Regular cardiac myocyte (primary cell): ENCODE data around the gene GOLGB1. TPM values are rescaled to one million over a fixed set of nuclear protein-coding genes. Genes with fewer than 3 reads are reported as not detected.

Experiments
- total RNA-seq: library from RNA; depleted of rRNA; stranded (reverse); fragments of >200 nt; gene quantifications from 2 replicates; pipeline ENCODE4 v1.2.3, GENCODE V29; 2014

GOLGB1 gene, protein sequence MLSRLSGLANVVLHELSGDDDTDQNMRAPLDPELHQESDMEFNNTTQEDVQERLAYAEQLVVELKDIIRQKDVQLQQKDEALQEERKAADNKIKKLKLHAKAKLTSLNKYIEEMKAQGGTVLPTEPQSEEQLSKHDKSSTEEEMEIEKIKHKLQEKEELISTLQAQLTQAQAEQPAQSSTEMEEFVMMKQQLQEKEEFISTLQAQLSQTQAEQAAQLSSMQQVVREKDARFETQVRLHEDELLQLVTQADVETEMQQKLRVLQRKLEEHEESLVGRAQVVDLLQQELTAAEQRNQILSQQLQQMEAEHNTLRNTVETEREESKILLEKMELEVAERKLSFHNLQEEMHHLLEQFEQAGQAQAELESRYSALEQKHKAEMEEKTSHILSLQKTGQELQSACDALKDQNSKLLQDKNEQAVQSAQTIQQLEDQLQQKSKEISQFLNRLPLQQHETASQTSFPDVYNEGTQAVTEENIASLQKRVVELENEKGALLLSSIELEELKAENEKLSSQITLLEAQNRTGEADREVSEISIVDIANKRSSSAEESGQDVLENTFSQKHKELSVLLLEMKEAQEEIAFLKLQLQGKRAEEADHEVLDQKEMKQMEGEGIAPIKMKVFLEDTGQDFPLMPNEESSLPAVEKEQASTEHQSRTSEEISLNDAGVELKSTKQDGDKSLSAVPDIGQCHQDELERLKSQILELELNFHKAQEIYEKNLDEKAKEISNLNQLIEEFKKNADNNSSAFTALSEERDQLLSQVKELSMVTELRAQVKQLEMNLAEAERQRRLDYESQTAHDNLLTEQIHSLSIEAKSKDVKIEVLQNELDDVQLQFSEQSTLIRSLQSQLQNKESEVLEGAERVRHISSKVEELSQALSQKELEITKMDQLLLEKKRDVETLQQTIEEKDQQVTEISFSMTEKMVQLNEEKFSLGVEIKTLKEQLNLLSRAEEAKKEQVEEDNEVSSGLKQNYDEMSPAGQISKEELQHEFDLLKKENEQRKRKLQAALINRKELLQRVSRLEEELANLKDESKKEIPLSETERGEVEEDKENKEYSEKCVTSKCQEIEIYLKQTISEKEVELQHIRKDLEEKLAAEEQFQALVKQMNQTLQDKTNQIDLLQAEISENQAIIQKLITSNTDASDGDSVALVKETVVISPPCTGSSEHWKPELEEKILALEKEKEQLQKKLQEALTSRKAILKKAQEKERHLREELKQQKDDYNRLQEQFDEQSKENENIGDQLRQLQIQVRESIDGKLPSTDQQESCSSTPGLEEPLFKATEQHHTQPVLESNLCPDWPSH (N-terminal part only)
- 33.7 and 58.1 TPM in 2 replicates for total RNA-seq

DNA sequence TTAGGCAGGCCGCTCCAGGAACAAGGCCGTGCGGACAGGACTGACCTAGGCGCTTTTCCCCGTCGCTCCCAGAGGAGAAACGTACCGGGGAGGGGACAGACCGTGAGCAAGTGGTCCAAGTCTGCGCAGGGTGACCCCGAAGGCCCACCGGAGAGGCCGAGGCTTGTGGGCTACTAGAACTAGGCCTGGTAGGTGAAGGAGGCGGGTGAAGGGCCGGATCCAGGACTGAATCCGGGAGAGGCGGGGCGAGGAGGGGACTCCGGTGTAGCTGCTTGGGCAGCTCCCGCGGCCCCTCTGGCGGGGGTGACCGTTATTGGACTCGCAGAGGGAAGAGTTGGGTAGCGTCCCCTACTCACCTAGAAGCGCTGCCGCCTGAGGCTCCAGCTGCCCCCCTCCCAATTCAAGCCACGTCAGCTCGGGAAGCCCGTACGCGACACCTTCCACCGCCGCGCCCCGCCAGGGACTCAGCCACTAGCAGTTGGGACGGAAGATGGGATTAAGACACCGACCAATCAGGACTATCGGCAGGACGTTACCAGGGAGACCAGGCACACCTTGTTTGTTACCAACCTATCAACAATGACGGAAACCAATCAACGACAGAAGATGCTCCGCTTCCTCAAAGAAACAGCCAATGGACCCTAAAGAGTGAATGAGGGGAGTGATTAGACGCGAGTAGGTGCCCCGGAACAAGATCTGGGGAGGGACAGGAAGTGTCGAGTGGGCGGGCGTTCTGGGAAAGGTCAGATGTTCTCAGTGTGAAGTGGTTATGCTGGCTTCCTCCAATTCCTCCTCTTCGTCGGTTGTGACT is at the start of gene GOLGB1:
Gene GOLGB1, minus strand, starts transcription at position 466 of the 811 bp plus-strand sequence. CDS start 18,770 bp downstream, outside the sequence.

DNA sequence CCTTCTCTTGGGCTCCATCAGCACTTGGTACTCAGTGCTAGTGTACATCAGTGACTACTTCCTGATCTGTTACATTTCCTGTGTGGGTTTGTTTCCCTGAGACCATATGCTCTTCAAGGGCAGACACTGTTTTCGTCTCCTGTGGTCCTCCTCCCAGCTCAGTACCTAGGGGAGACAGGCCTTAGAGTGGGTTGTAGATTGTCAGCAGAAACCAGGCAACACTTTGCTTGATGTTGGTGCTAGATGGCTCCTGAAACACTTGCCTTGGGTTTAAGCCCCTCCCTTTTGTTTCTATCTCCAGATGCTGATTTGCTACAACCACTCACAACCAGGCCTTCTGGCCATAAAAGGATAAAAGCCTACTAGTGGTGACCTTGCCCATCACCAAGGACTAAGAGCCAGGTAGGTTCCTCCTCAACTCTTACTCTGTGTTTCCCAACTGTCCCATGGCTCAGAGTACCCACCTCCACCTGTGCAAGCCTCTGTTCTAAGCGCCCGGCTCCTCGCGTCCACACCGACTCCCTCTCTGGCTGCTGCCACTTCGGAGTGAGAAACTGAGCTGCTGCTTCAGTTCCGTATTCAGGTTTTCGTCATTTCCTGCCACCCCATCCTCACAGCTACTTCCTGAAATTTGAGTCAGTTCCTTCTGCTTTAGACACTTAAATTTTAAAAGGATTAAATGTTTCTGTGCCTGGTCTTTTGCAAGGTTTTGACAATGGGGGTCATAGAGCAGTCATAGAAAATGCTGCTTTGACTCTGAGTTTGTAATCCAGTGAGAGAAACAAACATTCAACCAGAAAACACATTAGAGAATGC is 89.0 kb downstream of the GOLGB1 start, which contains the start of gene HCLS1:
Gene HCLS1, minus strand, starts transcription at position 548 of the 816 bp plus-strand sequence. CDS start 2,556 bp downstream, outside the sequence.

Other genes with a start within 250 kb of the GOLGB1 start
- gene POLQ, start 203.8 kb downstream of the GOLGB1 start, total RNA-seq, result 1.7 and 11.3 TPM in 2 replicates
- not detected in 2 replicates for gene ARGFX, start 181.8 kb downstream of the GOLGB1 start, total RNA-seq
- not detected in 2 replicates for gene FBXO40, start 156.4 kb downstream of the GOLGB1 start, total RNA-seq
- gene HCLS1, start 88.8 kb downstream of the GOLGB1 start, total RNA-seq, result 0.77 and 1.7 TPM in 2 replicates
- gene IQCB1, start 85.3 kb upstream of the GOLGB1 start, total RNA-seq, result 10.0 and 14.1 TPM in 2 replicates
- gene EAF2, start 85.5 kb upstream of the GOLGB1 start, total RNA-seq, result 3.5 and 4.5 TPM in 2 replicates
- 0.19 and 0.28 TPM in 2 replicates for gene SLC15A2, start 144.7 kb upstream of the GOLGB1 start, total RNA-seq